HepG2 (cell line): ENCODE data around the gene ALPK3. TPM values are rescaled to one million over a fixed set of nuclear protein-coding genes. Genes with fewer than 3 reads are reported as not detected.

ENCODE experiments used
- ATAC-seq: fragments of 200-7000 bp; cut with Tn5 transposase; 3 replicates; pipeline ENCODE4 v1.9.1; 2020; ENCODE audit warnings: mild to moderate bottlenecking, moderate library complexity
- BruUV-seq: library from RNA; stranded (reverse); fragments of 400-500 nt; replicated peaks from 2 replicates; lab custom pipeline; 2021; lab: Mats Ljungman, UMichigan
- CTCF ChIA-PET: fragments of 300-600 bp; formaldehyde crosslinking; extraction: SDS; loops from one replicate; lab custom pipeline; 2021; ENCODE audit warnings: low total read pairs, inconsistent platforms, low intra/inter-chr PET ratio; lab: Yijun Ruan, JAX
- POLR2A ChIA-PET: fragments of 350-600 bp; sonication (Branson Sonifier 250); formaldehyde crosslinking; loops from one replicate; lab custom pipeline; 2020; ENCODE audit warnings: antibody characterized with exemption, inconsistent platforms; lab: Yijun Ruan, JAX
- DNase-seq: peaks from one replicate; pipeline ENCODE4 v3.0.0-alpha.2; 2015; ENCODE audit warnings: low spot score
- FAIRE-seq: peaks from 3 replicates; lab custom pipeline; 2011; peaks lifted over from hg19 to GRCh38; lab: Jason Lieb, UNC
- H2AFZ ChIP-seq: one replicate; pipeline ENCODE4 v1.6.1; 2011; ENCODE audit warnings: low read length, inconsistent platforms
- H3K27ac ChIP-seq: fragments of 300-600 bp; 3 replicates; pipeline ENCODE4 v1.8.0; 2011; ENCODE audit warnings: mixed run types, mild to moderate bottlenecking, mixed read lengths, low read length, inconsistent platforms; ENCODE audit not compliant: insufficient read depth; ENCODE audit errors: extremely low read length
- H3K27me3 ChIP-seq, 2 experiments: fragments of 200-600 bp in 1 of 2; 2 replicates in 1 of 2; 3 replicates in 1 of 2; pipeline versions ENCODE4 v1.6.0 to v1.8.0; 2011; ENCODE audit warnings: low read length in 2 of 2, mild to moderate bottlenecking in 2 of 2, moderate library complexity in 2 of 2, inconsistent platforms in 1 of 2; ENCODE audit not compliant: insufficient read depth in 2 of 2, control insufficient read depth in 1 of 2
- H3K36me3 ChIP-seq, 2 experiments: fragments of 200-600 bp in 1 of 2; replicated peaks in 1 of 2; 2 replicates in 1 of 2; 3 replicates in 1 of 2; pipeline versions ENCODE4 v1.5.1 to v1.8.0; 2011; ENCODE audit warnings: low read length in 2 of 2, inconsistent platforms in 1 of 2; ENCODE audit not compliant: insufficient read depth in 2 of 2, control insufficient read depth in 1 of 2
- H3K4me1 ChIP-seq: 2 replicates; pipeline ENCODE4 v1.5.1; 2012; ENCODE audit warnings: low read length, inconsistent platforms; ENCODE audit not compliant: insufficient read depth
- H3K4me2 ChIP-seq: 2 replicates; pipeline ENCODE4 v1.6.0; 2011; ENCODE audit warnings: low read depth, low read length, inconsistent platforms
- H3K4me3 ChIP-seq, 3 experiments: fragments of 200-600 bp in 1 of 3; sonication (generic), shearing (Covaris generic) in 1 of 3; replicated peaks in 1 of 3; 2 replicates each; pipeline ENCODE4 v1.5.1; 2011 to 2016; ENCODE audit warnings: low read length in 3 of 3, inconsistent platforms in 2 of 3, low read depth in 2 of 3, mild to moderate bottlenecking in 2 of 3, control low read depth in 1 of 3, mixed read lengths in 1 of 3; ENCODE audit not compliant: insufficient read depth in 1 of 3
- H3K79me2 ChIP-seq: one replicate; pipeline ENCODE4 v1.6.1; 2011; ENCODE audit warnings: low read length, inconsistent platforms; ENCODE audit not compliant: insufficient read depth
- H3K9ac ChIP-seq: 2 replicates; pipeline ENCODE4 v1.6.0; 2011; ENCODE audit warnings: mild to moderate bottlenecking, low read depth, low read length, inconsistent platforms; ENCODE audit not compliant: insufficient read depth
- H3K9me3 ChIP-seq: 2 replicates; pipeline ENCODE4 v1.5.1; 2012; ENCODE audit warnings: mild to moderate bottlenecking, low read length
- H4K20me1 ChIP-seq: 2 replicates; pipeline ENCODE4 v1.6.0; 2011; ENCODE audit warnings: inconsistent platforms, mild to moderate bottlenecking, low read length, moderate library complexity; ENCODE audit not compliant: insufficient read depth
- FOSL2 ChIP-seq: sonication (generic); formaldehyde crosslinking; IDR thresholded peaks from 2 replicates; pipeline ENCODE4 v1.4.0; 2020; ENCODE audit warnings: missing genetic modification reagents
- IRF9 ChIP-seq: sonication (generic); formaldehyde crosslinking; IDR thresholded peaks from 2 replicates; pipeline ENCODE4 v1.8.0; 2022; ENCODE audit warnings: missing genetic modification reagents, mild to moderate bottlenecking, borderline replicate concordance
- KLF16 ChIP-seq, 2 experiments: sonication (generic) in 1 of 2; formaldehyde crosslinking in 1 of 2; IDR thresholded peaks; 2 replicates each; pipeline versions ENCODE4 v1.6.1 to v1.8.0; 2016 to 2023; ENCODE audit warnings: missing genetic modification reagents in 2 of 2, missing compliant biosample characterization in 1 of 2
- MAX ChIP-seq: IDR thresholded peaks from 2 replicates; pipeline ENCODE4 v1.6.1; 2012; ENCODE audit warnings: inconsistent platforms
- MXI1 ChIP-seq: IDR thresholded peaks from 3 replicates; pipeline ENCODE4 v1.6.1; 2012; ENCODE audit warnings: low read depth, low read length, inconsistent platforms, borderline replicate concordance
- PRDM4 ChIP-seq: sonication (generic); formaldehyde crosslinking; IDR thresholded peaks from 2 replicates; pipeline ENCODE4 v1.9.0; 2021; ENCODE audit warnings: missing genetic modification reagents, borderline replicate concordance
- RARG ChIP-seq: sonication (generic); formaldehyde crosslinking; IDR thresholded peaks from 2 replicates; pipeline ENCODE4 v1.4.0; 2020; ENCODE audit warnings: low read depth, mild to moderate bottlenecking, missing genetic modification reagents
- RNF2 ChIP-seq: fragments of 450-650 bp; conservative IDR thresholded peaks from 2 replicates; pipeline ENCODE4 v1.6.1; 2016; ENCODE audit warnings: low read depth
- SMC3 ChIP-seq: IDR thresholded peaks from 2 replicates; pipeline ENCODE4 v1.6.1; 2011; ENCODE audit warnings: low read length, improper control_type of control experiment
- SOX13 ChIP-seq, 3 experiments: fragments of 450-650 bp in 1 of 3; sonication (generic) in 1 of 3; formaldehyde crosslinking in 1 of 3; IDR thresholded peaks in 2 of 3; conservative IDR thresholded peaks in 1 of 3; 2 replicates each; pipeline versions ENCODE4 v1.5.0 to v1.6.1; 2016 to 2020; ENCODE audit warnings: antibody characterized with exemption in 1 of 3, mild to moderate bottlenecking in 1 of 3, missing compliant biosample characterization in 1 of 3, missing genetic modification reagents in 1 of 3, moderate library complexity in 1 of 3
- ZBTB1 ChIP-seq: sonication (generic); formaldehyde crosslinking; IDR thresholded peaks from 2 replicates; pipeline ENCODE4 v1.4.0; 2020; ENCODE audit warnings: missing genetic modification reagents, borderline replicate concordance
- ZBTB4 ChIP-seq: sonication (generic); formaldehyde crosslinking; IDR thresholded peaks from 2 replicates; pipeline ENCODE4 v1.4.0; 2020; ENCODE audit warnings: missing genetic modification reagents, mild to moderate bottlenecking, borderline replicate concordance
- ZNF672 ChIP-seq: sonication (generic); formaldehyde crosslinking; IDR thresholded peaks from 2 replicates; pipeline ENCODE4 v1.8.1; 2022; ENCODE audit warnings: missing genetic modification reagents
- ZNF678 ChIP-seq: sonication (generic); formaldehyde crosslinking; IDR thresholded peaks from 2 replicates; pipeline ENCODE4 v1.4.0; 2020; ENCODE audit warnings: mild to moderate bottlenecking, missing genetic modification reagents
- ZNF883 ChIP-seq: sonication (generic); formaldehyde crosslinking; IDR thresholded peaks from 2 replicates; pipeline ENCODE4 v1.5.1; 2020; ENCODE audit warnings: mild to moderate bottlenecking, missing genetic modification reagents; ENCODE audit errors: not compliant biosample characterization
- ZZZ3 ChIP-seq: sonication (generic); formaldehyde crosslinking; IDR thresholded peaks from 2 replicates; pipeline ENCODE4 v1.4.0; 2020; ENCODE audit warnings: missing genetic modification reagents, mild to moderate bottlenecking, borderline replicate concordance
- WGBS: methylation state at CpG from one replicate; pipeline ENCODE4 v1.1.6; 2017; ENCODE audit warnings: low lambda C conversion rate; 5-methylcytosine and 5-hydroxymethylcytosine counted together
- in situ Hi-C: cut with HindIII; loops from 2 replicates; pipeline ENCODE4 v1.10.0; 2017; ENCODE audit warnings: low pct_unique_long_range_greater_than_20kb; ENCODE audit not compliant: extremely low pct_ligation_motif_present
- intact Hi-C: fragments of 100-400 bp; cut with micrococcal nuclease; formaldehyde crosslinking; loops from one replicate; pipeline ENCODE4 v1.10.0; 2022; ENCODE audit not compliant: unreplicated experiment
- polyA plus RNA-seq, 8 experiments: library from polyadenylated mRNA; depleted of rRNA in 3 of 8; stranded (reverse) in 7 of 8; unstranded in 1 of 8; fragments of >200 nt; fragmentation: Illumina TruSeq in 4 of 8; extraction: Trizol in 4 of 8; gene quantifications; 2 replicates each; pipeline versions ENCODE4 v1.2.1 to v1.2.3, GENCODE V29; 2011 to 2016; ENCODE audit warnings: low read depth in 4 of 8, missing spikeins in 1 of 8, mixed read lengths in 1 of 8; ENCODE audit not compliant: insufficient read depth in 1 of 8
- total RNA-seq, 5 experiments: library from RNA; depleted of rRNA; stranded (reverse); fragments of >200 nt; fragmentation: Illumina TruSeq; extraction: Trizol; gene quantifications; 2 replicates each; pipeline ENCODE4 v1.2.3, GENCODE V29; 2016; ENCODE audit warnings: low read depth in 1 of 5

The ALPK3 gene
- total and polyA plus RNA-seq, 2 of the 13 experiments (the other 11 are each of a cell fraction or from before 2014, with no cell fraction given) = 0.04 to 0.42 TPM

GRCh38 chr15:84778194-84778593 lies 39.0 kb upstream of the ALPK3 start:
- 98% methylated on average over 13 of the region's 13 CpGs for WGBS
- CTCF ChIA-PET = no interaction called here
- H2AFZ ChIP-seq = no peak overlapping the region
- no peak overlapping the region for H3K4me3 ChIP-seq
- FAIRE-seq (no peak), ATAC-seq (no peak), DNase-seq (no peak)
- H3K4me2 ChIP-seq = no peak overlapping the region
- no peak overlapping the region for H3K27ac ChIP-seq
- H3K27me3 ChIP-seq = no peaks in the 10 kb centered on the region; a peak in 1 of 5 replicates
- peaks cover 25% of the 10 kb centered on the region for H3K79me2 ChIP-seq
- H3K36me3 ChIP-seq = peaks cover 14 to 28% of the 10 kb centered on the region in 2 experiments
- POLR2A ChIA-PET = no interaction called here
- intact Hi-C loops = no loop called here
- in situ Hi-C loops = no loop called here
- H4K20me1 ChIP-seq = no peaks in the 10 kb centered on the region; the same call in none of the 2 replicates
- H3K4me1 ChIP-seq = peaks cover 18% of the 10 kb centered on the region
- BruUV-seq = no TSS peak
- H3K9me3 ChIP-seq = no peaks in the 10 kb centered on the region
- no peak overlapping the region for H3K9ac ChIP-seq
- no peak for TF ChIP-seq ZNF678 (CRISPR knock-in tag)
- TF ChIP-seq ZBTB1 = no peak
- no peak for TF ChIP-seq FOSL2
- TF ChIP-seq MAX = no peak
- TF ChIP-seq ZNF883 (CRISPR knock-in tag) = no peak
- TF ChIP-seq MXI1 = no peak
- no peak for TF ChIP-seq SMC3
- no peak for TF ChIP-seq KLF16 (CRISPR knock-in tag; IDR thresholded peaks at IDR 0.05)
- TF ChIP-seq SOX13 (IDR thresholded peaks at IDR 0.05) = no peak
- no peak for TF ChIP-seq SOX13 (CRISPR knock-in tag; conservative IDR thresholded peaks at IDR 0.05 in 1 of 2, IDR thresholded peaks at IDR 0.05 in 1 of 2)
- TF ChIP-seq RNF2 = no peak
- TF ChIP-seq ZBTB4 (CRISPR knock-in tag) = no peak
- TF ChIP-seq IRF9 (CRISPR knock-in tag) = no peak
- no peak for TF ChIP-seq PRDM4 (CRISPR knock-in tag)
- no peak for TF ChIP-seq ZZZ3 (CRISPR knock-in tag)
- TF ChIP-seq RARG (CRISPR knock-in tag) = no peak
- no peak for TF ChIP-seq ZNF672 (CRISPR knock-in tag)
